ENCODE results near the gene CCNT1.
A peak's percentile ranks its signal among the peaks of the same experiment; 100 is the strongest.

CCNT1 gene

DNA sequence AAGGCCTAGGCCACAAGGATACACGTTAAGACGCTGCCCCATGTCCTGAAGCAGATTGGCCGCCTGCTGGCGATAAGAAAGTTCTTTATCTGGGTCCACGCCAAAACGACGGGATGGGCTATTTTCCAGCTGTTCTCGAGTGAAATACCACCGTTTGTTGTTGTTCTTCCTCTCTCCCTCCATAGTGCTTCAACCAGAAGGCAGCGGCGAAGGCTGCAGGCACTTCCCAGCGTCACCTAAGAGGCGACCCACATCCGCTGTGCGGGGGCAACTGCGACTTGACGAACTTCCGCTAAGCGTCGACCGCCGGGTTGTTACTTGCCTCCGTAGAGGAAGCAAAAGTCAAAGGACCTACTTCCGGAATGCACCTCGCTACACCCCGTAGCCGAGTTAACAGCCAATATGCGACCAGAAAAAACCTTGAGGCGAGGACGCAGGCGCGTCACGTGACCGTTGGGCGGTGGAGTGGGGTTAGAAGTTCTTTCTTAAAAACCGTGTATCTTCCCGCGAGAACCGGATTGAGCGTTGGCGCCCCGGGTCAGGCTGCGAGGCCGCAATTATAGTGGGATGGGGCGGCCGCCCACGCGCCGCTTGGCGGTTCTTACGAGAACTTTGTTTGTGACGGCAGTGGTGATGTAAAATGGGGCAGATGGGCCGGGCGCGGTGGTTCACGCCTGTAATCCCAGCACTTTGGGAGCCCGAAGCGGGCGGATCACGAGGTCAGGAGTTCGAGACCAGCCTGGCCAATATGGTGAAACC lies at the start of gene CCNT1:
CCNT1 (minus strand) TSS at position 215 of the 759 bp plus-strand sequence; CDS start at position 183, 32 bp downstream.
- no peaks in the 10 kb centered on the region for H3K4me1 ChIP-seq (ENCODE audit: control insufficient read depth, low read depth, low read length)
- H3K27me3 ChIP-seq (ENCODE audit: control insufficient read depth, insufficient read depth, low read length): no peaks in the 10 kb centered on the region
- H3K9ac ChIP-seq (ENCODE audit: low read length): peak within 1 kb of the TSS; percentile 91
- peaks cover 3% of the 10 kb centered on the region for H3K9me3 ChIP-seq (ENCODE audit: control insufficient read depth, low read depth, low read length)
- peaks cover 25% of the 10 kb centered on the region for H3K36me3 ChIP-seq (ENCODE audit: control insufficient read depth, low read depth, low read length)
- H3K27ac ChIP-seq (ENCODE audit: low read length): peak within 1 kb of the TSS; percentile 88
- H3K4me3 ChIP-seq (ENCODE audit: low read length): peak within 1 kb of the TSS; percentile 87

- H3K9me3 ChIP-seq (ENCODE audit: control insufficient read depth, low read depth, low read length): no peaks in the 10 kb centered on the region
- H3K9ac ChIP-seq (ENCODE audit: low read length): no peak overlapping the region
- H3K27ac ChIP-seq (ENCODE audit: low read length): no peak overlapping the region
- no peak overlapping the region for H3K4me3 ChIP-seq (ENCODE audit: low read length)
- H3K27me3 ChIP-seq (ENCODE audit: control insufficient read depth, insufficient read depth, low read length): no peaks in the 10 kb centered on the region
- H3K36me3 ChIP-seq (ENCODE audit: control insufficient read depth, low read depth, low read length): peaks cover 11% of the 10 kb centered on the region
- peaks cover 7% of the 10 kb centered on the region for H3K4me1 ChIP-seq (ENCODE audit: control insufficient read depth, low read depth, low read length)
Measured at GRCh38 chr12:48765753-48766162, 49.3 kb upstream of the CCNT1 start.

DNA sequence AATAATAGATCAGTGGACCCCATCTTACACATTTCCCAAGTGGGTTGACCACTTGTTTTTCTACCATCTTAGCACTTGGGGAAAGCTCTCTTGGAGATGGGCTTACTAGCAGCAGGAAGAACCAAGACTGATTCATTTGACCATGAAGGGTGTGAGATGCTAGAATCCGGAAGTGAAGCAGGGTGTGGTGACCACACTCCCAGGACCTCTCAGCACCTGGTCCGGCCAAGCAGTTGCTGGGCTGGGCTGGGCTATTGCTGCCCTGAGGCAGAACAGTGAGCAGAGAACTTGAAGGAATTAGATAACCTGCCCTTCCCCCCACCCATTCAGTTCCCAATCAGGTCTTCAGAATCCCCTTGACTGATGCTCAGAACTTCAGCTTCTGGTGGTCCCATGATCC lies 48.0 kb upstream of the CCNT1 start:
- Histone ChIP-seq H3K27ac (ENCODE audit: low read length) (no peak overlapping the region), H3K9ac (ENCODE audit: low read length) (no peak overlapping the region), H3K36me3 (ENCODE audit: control insufficient read depth, low read depth, low read length) (peaks cover 3% of the 10 kb centered on the region), H3K4me1 (ENCODE audit: control insufficient read depth, low read depth, low read length) (peaks cover 7% of the 10 kb centered on the region), H3K9me3 (ENCODE audit: control insufficient read depth, low read depth, low read length) (no peaks in the 10 kb centered on the region), H3K4me3 (ENCODE audit: low read length) (no peak overlapping the region), H3K27me3 (ENCODE audit: control insufficient read depth, insufficient read depth, low read length) (no peaks in the 10 kb centered on the region)

- no peak overlapping the region for H3K27ac ChIP-seq (ENCODE audit: low read length)
- H3K9me3 ChIP-seq (ENCODE audit: control insufficient read depth, low read depth, low read length): no peaks in the 10 kb centered on the region
- no peaks in the 10 kb centered on the region for H3K4me1 ChIP-seq (ENCODE audit: control insufficient read depth, low read depth, low read length)
- no peak overlapping the region for H3K4me3 ChIP-seq (ENCODE audit: low read length)
- H3K27me3 ChIP-seq (ENCODE audit: control insufficient read depth, insufficient read depth, low read length): no peaks in the 10 kb centered on the region
- no peaks in the 10 kb centered on the region for H3K36me3 ChIP-seq (ENCODE audit: control insufficient read depth, low read depth, low read length)
- no peak overlapping the region for H3K9ac ChIP-seq (ENCODE audit: low read length)
Measured at GRCh38 chr12:48758737-48759136, 42.2 kb upstream of the CCNT1 start.

DNA sequence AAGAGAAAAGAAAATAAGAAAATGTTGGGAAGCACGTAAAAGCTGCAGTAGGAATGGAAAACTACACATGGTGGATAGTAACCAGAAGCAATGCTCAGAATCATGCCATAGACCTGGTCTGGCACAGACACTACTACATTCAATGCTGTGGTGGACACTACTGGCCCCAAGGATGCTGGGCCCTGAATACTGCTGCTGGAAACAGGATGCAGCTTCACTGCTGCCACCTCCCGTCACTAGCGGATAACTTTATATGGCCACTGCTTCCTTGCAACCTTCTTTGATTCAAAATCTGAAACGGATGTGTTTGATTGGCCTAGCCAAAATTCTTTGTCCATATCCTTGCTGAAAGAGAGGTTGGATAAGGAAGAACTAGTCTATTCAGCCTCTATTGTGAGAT lies 41.7 kb upstream of the CCNT1 start:
- H3K27ac ChIP-seq (ENCODE audit: low read length): no peak overlapping the region
- no peak overlapping the region for H3K4me3 ChIP-seq (ENCODE audit: low read length)
- H3K36me3 ChIP-seq (ENCODE audit: control insufficient read depth, low read depth, low read length): no peaks in the 10 kb centered on the region
- no peaks in the 10 kb centered on the region for H3K9me3 ChIP-seq (ENCODE audit: control insufficient read depth, low read depth, low read length)
- no peaks in the 10 kb centered on the region for H3K4me1 ChIP-seq (ENCODE audit: control insufficient read depth, low read depth, low read length)
- H3K9ac ChIP-seq (ENCODE audit: low read length): no peak overlapping the region
- H3K27me3 ChIP-seq (ENCODE audit: control insufficient read depth, insufficient read depth, low read length): no peaks in the 10 kb centered on the region

- Histone ChIP-seq H3K9ac (ENCODE audit: low read length) (no peak overlapping the region), H3K27me3 (ENCODE audit: control insufficient read depth, insufficient read depth, low read length) (no peaks in the 10 kb centered on the region), H3K9me3 (ENCODE audit: control insufficient read depth, low read depth, low read length) (no peaks in the 10 kb centered on the region), H3K4me1 (ENCODE audit: control insufficient read depth, low read depth, low read length) (no peaks in the 10 kb centered on the region), H3K27ac (ENCODE audit: low read length) (no peak overlapping the region), H3K4me3 (ENCODE audit: low read length) (no peak overlapping the region), H3K36me3 (ENCODE audit: control insufficient read depth, low read depth, low read length) (no peaks in the 10 kb centered on the region)
Measured at GRCh38 chr12:48750769-48751356, 34.4 kb upstream of the CCNT1 start.

GRCh38 chr12:48750215-48750614 lies 33.7 kb upstream of the CCNT1 start:
- Histone ChIP-seq H3K9me3 (ENCODE audit: control insufficient read depth, low read depth, low read length) (no peaks in the 10 kb centered on the region), H3K27me3 (ENCODE audit: control insufficient read depth, insufficient read depth, low read length) (no peaks in the 10 kb centered on the region), H3K27ac (ENCODE audit: low read length) (no peak overlapping the region), H3K4me1 (ENCODE audit: control insufficient read depth, low read depth, low read length) (no peaks in the 10 kb centered on the region), H3K9ac (ENCODE audit: low read length) (no peak overlapping the region), H3K36me3 (ENCODE audit: control insufficient read depth, low read depth, low read length) (no peaks in the 10 kb centered on the region), H3K4me3 (ENCODE audit: low read length) (no peak overlapping the region)

DNA sequence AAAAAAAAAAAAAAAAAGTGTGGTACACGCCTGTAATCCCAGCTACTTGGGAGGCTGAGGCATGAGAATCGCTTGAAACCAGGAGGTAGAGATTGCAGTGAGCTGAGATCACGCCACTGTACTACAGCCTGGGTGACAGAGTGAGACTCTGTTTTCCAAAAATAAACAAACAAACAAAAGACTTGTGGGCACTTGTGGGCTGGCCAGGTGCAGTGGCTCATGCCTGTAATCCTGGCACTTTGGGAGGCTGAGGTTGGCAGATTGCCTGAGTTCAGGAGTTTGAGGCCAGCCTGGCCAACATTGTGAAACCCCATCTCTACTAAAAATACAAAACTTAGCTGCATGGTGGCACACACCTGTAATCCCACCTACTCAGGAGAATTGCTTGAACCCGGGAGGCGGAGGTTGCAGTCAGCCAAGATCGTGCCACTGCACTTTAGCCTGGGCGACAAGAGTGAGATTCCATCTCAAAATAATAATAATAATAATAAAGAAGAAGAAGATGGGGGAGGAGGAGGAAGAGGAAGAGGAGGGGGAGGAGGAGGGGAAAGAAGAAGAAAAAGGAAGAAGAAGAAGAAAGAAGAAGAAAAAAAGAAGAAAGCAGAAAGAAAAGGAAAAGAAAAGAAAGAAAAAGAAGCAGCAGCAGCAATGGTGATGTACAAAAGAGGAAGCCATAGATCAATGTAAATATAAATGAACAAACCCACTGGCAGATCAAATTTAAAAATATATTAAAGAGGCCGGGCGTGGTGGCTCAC lies 27.9 kb upstream of the CCNT1 start:
- no peaks in the 10 kb centered on the region for H3K9me3 ChIP-seq (ENCODE audit: control insufficient read depth, low read depth, low read length)
- no peak overlapping the region for H3K27ac ChIP-seq (ENCODE audit: low read length)
- H3K9ac ChIP-seq (ENCODE audit: low read length): no peak overlapping the region
- H3K4me1 ChIP-seq (ENCODE audit: control insufficient read depth, low read depth, low read length): no peaks in the 10 kb centered on the region
- no peak overlapping the region for H3K4me3 ChIP-seq (ENCODE audit: low read length)
- no peaks in the 10 kb centered on the region for H3K36me3 ChIP-seq (ENCODE audit: control insufficient read depth, low read depth, low read length)
- no peaks in the 10 kb centered on the region for H3K27me3 ChIP-seq (ENCODE audit: control insufficient read depth, insufficient read depth, low read length)

DNA sequence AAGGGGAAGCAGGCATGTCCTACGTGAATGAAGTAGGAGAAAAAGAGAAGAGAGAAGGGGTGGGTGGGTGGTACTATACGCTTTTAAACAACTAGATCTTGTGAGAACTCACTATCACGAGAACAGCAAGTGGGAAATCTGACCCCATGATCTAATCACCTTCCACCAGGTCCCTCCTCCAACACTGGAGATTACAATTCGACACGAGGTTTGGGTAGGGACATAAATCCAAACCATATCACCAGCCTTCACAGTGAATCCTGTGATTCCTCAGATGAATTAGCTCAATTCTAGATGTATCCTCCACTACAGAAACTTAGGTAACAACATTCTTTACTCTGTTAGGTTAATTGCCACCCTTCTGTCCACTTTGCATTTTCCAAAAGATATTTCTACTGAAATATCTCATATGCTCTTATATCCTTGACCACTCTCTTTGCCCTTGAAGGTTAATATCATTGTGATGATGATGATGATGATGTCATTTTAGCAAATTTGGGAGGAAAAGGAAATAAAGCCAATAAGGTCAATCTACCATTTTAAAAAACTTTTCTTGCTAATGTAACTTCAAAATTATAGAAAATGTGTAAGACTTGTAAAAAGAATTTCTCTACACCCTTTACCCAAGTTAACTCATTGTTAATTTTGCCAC lies 23.2 kb upstream of the CCNT1 start:
- Histone ChIP-seq H3K4me1 (ENCODE audit: control insufficient read depth, low read depth, low read length) (no peaks in the 10 kb centered on the region), H3K27ac (ENCODE audit: low read length) (no peak overlapping the region), H3K36me3 (ENCODE audit: control insufficient read depth, low read depth, low read length) (no peaks in the 10 kb centered on the region), H3K9me3 (ENCODE audit: control insufficient read depth, low read depth, low read length) (no peaks in the 10 kb centered on the region), H3K4me3 (ENCODE audit: low read length) (no peak overlapping the region), H3K9ac (ENCODE audit: low read length) (no peak overlapping the region), H3K27me3 (ENCODE audit: control insufficient read depth, insufficient read depth, low read length) (no peaks in the 10 kb centered on the region)

GRCh38 chr12:48736456-48736855 lies 19.9 kb upstream of the CCNT1 start:
- H3K4me1 ChIP-seq (ENCODE audit: control insufficient read depth, low read depth, low read length): no peaks in the 10 kb centered on the region
- no peak overlapping the region for H3K4me3 ChIP-seq (ENCODE audit: low read length)

DNA sequence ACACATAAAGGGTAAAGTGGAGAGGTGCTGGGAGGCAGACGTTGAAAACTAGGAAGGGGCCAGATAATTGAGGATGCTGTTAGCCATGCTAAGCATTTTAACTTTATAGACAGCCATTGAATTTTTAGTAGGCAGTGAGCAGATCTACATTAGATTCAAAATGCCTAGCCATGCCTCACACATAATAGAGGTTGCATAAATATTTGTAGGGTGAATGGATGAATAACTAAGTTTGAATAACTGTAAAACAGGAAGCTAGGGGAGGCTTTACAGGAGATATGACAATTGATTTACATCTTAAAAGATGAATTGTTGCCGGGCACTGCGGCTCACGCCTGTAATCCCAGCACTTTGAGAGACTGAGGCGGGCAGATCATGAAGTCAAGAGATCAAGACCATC lies 12.3 kb upstream of the CCNT1 start:
- Histone ChIP-seq H3K4me1 (ENCODE audit: control insufficient read depth, low read depth, low read length) (no peaks in the 10 kb centered on the region), H3K9me3 (ENCODE audit: control insufficient read depth, low read depth, low read length) (no peaks in the 10 kb centered on the region), H3K9ac (ENCODE audit: low read length) (no peak overlapping the region), H3K36me3 (ENCODE audit: control insufficient read depth, low read depth, low read length) (no peaks in the 10 kb centered on the region), H3K4me3 (ENCODE audit: low read length) (no peak overlapping the region), H3K27ac (ENCODE audit: low read length) (no peak overlapping the region), H3K27me3 (ENCODE audit: control insufficient read depth, insufficient read depth, low read length) (no peaks in the 10 kb centered on the region)

More at GRCh38 chr12:48736456-48736855, 19.9 kb upstream of the CCNT1 start:
- Histone ChIP-seq H3K27me3 (ENCODE audit: control insufficient read depth, insufficient read depth, low read length) (no peaks in the 10 kb centered on the region), H3K36me3 (ENCODE audit: control insufficient read depth, low read depth, low read length) (no peaks in the 10 kb centered on the region), H3K27ac (ENCODE audit: low read length) (no peak overlapping the region), H3K9ac (ENCODE audit: low read length) (no peak overlapping the region), H3K9me3 (ENCODE audit: control insufficient read depth, low read depth, low read length) (no peaks in the 10 kb centered on the region)

All from iPS-18a (cell line).